ENCODE measurements around the gene KATNA1.
A peak's percentile ranks its signal among the peaks of the same experiment; 100 is the strongest.
"Not testable (repeated sequence)": the region's sequence is repeated elsewhere in the genome, so short reads cannot be mapped to it uniquely, and the experiment has no call there.

The KATNA1 gene

GRCh38 chr6:149648148-149649145 is at the start of gene KATNA1:
KATNA1 (minus strand) TSS chr6:149648714; CDS start chr6:149638547, 10,167 bp downstream.
- peak; percentile 92 for DNase-seq

GRCh38 chr6:149698175-149698574 is 49.7 kb upstream of the KATNA1 start:
- no peak for DNase-seq

DNA sequence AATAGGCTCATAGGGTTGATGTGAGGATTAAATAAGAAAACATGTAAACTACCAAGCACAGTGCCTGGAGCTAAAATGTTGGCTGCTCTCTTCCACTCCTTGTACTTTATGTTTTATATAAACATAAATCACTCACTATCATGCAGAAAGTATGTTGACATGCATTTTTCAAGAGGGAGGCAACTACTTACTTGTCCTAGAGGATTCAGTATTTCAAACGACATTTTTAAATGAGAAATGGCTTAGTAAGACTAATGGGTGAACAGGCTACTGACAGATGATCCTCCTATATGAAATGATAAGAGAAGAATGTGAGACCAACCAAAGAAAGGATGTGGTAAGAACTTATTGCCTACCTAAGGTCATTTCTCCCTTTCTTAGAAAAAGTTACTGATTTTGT is 48.4 kb upstream of the KATNA1 start:
- no peak for DNase-seq

DNA sequence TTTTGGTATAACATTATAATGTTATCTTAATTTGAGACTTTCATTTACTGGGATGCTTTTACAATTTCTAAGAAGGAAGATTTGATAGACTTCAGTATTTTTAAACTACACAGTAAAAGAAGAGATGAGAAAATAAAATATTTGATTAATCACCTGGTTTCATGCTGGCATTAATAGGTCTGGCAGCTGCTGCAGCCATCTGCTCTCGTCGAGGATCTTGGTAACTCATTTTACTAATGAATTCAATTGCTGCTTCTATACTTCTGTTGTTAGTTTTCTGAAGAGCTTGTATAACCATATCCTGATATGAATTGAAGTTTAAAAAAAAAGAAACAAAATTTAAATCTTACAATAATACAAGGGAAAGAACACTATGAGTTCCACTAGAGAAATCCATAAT is 46.4 kb upstream of the KATNA1 start:
- DNase-seq: no peak

- no peak for DNase-seq
Measured at GRCh38 chr6:149691201-149691600, 42.7 kb upstream of the KATNA1 start.

DNA sequence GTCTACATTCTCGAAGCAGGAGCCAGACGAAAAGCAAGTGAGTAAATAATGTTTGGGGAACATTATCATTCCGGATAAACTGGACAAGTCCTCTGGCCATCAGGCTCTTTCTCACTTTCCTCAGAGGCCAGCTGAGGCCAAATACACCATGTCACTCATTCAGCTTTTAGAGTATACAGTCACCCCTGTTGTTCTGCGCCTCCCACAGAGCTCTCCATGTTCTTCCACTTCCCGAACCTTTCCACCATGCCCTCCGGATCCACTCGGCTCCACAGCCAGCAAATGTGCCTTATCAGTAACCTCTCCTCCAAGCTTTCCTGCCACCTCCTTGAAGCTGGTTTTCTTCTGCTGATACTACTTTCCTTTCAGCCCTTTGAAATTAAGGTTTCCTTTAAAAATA is 37.7 kb upstream of the KATNA1 start:
- DNase-seq: no peak

GRCh38 chr6:149683256-149683859 is 34.8 kb upstream of the KATNA1 start:
- no peak for DNase-seq

DNA sequence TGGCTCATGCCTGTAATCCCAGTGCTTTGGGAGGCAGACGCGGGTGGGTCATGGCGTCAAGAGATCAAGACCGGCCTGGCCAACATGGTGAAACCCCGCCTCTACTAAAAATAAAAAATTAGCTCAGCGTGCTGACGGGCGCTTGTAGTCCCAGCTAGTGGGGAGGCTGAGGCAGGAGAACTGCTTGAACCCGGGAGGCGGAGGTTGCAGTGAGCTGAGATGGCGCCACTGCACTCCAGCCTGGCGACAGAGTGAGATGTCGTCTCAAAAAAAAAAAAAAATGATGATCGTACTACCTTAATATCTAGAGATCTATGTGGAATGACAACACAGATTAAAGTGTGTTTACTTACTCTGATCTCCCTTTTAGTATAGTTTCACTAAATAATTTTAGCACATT is 33.3 kb upstream of the KATNA1 start:
- not testable (repeated sequence) for DNase-seq

DNA sequence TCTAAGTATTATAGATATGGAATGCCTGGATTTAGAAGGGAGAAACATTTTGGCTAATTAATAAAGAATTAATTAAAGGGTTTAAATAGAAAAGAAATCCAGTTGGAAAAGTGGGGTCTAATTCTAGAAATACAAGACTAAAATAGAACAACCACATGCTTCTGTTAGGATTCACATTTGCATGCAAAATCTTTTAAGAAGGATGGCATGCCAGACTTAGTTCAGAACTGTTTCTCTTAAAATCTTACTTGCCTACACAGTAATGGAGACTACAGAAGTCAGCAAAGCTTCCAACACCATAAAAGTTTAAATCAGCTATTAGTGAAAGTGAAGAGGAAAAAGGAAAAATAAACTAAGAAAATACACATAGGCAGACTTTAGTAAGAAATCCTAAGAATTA is 32.7 kb upstream of the KATNA1 start:
- no peak for DNase-seq

- DNase-seq: no peak
Measured at GRCh38 chr6:149680503-149680902, 32.0 kb upstream of the KATNA1 start.

GRCh38 chr6:149672265-149672664 is 23.8 kb upstream of the KATNA1 start:
- DNase-seq: not testable (repeated sequence)

DNA sequence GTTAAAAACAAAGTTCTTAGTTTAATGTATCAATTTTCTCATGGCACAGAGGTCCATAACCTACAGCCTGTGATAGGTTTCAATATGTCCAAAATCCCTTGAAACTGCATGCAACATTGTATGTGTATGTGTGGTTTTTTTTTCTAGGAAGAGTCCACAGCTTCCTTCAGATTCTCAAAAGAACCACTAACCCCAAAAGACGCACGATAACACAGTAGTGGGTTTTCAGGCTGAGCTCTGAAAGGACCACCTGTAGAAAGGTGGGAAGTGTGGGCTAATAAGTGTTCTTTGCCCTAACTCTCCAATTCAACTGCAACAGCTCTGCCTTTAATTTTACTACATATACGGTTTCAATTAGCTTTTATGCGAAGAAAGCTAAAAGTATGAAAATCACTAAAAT is 11.5 kb upstream of the KATNA1 start:
- DNase-seq: no peak

DNA sequence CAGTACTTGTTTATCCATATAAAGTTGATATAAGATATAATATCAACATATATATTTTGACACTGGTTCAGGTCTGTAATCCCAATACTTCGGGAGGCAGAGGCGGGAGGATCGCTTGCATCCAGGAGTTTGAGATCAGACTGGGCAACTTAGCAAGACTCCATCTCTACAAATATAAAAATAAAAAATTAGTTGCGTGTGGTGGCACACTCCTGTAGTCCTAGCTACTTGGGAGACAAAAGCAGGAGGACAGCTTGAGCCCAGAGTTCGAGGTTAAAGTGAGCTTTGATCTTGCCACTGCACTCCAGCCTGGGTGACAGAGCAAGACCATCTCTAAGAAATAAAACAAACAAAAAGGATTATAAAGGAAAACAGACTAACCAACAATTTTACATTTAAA is 8.9 kb upstream of the KATNA1 start:
- no peak for DNase-seq

DNA sequence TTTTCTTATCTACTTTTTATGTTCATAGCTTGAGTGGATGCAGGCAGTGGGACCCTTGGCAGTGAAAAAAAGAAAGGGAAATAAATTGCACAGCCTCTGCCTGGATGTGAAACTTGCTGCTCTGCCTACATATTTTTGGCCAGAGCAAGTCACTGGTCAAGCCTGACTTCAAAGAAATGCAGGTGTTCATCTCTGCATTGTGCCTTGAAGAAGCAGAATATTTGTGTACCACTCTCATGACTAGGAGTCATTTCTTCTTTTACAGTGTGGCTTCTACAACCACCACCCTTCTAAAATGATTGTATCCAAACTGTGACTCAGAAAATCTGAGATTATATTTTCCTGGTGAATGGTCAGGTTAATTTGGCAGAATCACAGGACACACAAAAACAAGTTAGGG is 2.5 kb upstream of the KATNA1 start:
- peak; percentile 49 for DNase-seq

DNA sequence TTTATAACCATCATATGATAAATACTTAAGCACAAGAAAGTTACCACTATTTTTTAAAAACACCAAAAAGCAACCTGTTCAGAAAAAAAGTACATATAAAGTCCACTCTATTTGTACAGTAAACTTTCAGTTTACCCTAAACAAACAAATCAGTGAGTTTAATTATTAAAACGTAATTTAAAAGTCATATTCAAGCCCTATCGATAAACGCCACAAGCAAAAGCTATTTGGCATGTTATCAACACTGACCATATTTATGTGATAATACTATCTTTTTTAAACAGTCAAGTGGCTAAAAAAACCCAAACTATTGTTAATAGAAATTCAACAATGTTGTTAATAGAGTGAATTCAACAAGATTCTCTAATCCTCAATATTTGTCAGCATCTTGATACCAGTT is 1.9 kb downstream of the KATNA1 start:
- no peak for DNase-seq

GRCh38 chr6:149642829-149643580 is 5.5 kb downstream of the KATNA1 start:
- no peak for DNase-seq

DNA sequence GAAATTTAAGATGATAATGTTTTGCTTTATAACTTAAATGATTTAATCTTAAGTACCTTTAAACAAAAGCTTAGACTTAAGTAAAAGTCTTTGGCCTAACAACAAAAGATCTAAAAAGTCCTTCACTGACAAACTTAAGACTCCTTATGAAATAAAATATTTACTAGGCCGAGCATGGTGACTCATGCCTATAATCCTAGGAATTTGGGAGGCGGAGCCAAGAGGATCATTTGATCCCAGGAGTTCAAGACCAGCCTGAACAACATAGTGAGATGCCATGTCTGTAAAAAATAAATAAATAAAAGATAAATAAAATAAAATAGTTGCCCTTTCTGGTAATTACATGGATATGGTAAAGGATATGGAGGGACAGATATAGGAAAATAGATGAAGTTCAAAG is 12.4 kb downstream of the KATNA1 start:
- no peak for DNase-seq

DNA sequence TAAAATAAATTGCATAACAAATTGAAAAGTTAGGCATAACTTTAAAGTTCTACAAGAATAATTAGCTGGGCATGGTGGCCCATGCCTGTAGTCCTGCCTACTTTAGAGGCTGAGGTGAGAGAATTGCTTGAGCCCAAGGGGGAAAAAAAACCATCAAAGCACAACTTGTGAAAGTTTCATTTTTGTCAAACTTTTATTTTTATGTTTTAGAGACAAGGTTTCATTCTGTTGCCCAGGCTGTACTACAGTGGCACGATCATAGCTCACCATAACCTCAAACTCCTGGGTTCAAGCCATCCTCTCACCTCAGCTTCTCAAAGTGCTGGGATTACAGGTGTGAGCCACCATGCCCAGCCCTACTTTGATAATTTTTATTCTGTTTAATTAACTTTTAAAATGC is 14.2 kb downstream of the KATNA1 start:
- DNase-seq: no peak

GRCh38 chr6:149628875-149629510 is 19.5 kb downstream of the KATNA1 start:
- no peak for DNase-seq

- no peak for DNase-seq
Measured at GRCh38 chr6:149627672-149628071, 20.8 kb downstream of the KATNA1 start.

- DNase-seq: no peak
Measured at GRCh38 chr6:149615805-149616204, 32.7 kb downstream of the KATNA1 start.

DNA sequence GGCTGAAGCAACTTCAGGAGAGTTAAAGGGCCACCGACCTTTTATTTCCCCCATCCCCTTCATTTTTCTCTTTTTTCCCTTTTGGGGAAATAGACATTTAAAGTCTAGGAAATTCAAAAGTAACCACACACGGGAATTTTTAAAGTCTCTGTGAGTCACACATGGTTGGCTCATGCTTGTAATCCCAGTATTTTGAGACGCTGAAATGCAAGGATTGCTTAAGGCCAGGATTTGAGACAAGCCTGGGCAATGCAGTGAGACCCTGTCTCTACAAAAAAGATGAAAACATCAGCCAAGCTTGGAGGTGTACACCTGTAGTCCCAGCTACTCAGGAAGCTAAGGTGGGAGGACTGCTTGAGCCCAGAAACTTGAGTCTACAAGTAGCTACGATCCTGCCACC is 34.2 kb downstream of the KATNA1 start:
- DNase-seq: no peak

- no peak for DNase-seq
Measured at GRCh38 chr6:149608381-149608982, 40.0 kb downstream of the KATNA1 start.

All from RPMI8226 (cell line).